Left ventricle myocardium inferior (tissue), 1 donor: ENCODE data around the gene CHID1. TPM values are rescaled to one million over a fixed set of nuclear protein-coding genes. Genes with fewer than 3 reads are reported as not detected.

ENCODE experiments used
- DNase-seq: peaks from one replicate; pipeline ENCODE4 v3.0.0-alpha.2; 2020
- H3K27ac ChIP-seq: fragments of 200-600 bp; replicated peaks from 2 replicates; pipeline ENCODE4 v1.8.0; 2021
- H3K27me3 ChIP-seq: fragments of 200-600 bp; 2 replicates; pipeline ENCODE4 v1.8.0; 2021; ENCODE audit warnings: low read depth
- H3K36me3 ChIP-seq: fragments of 200-600 bp; 2 replicates; pipeline ENCODE4 v1.8.0; 2021
- H3K4me1 ChIP-seq: fragments of 200-600 bp; 2 replicates; pipeline ENCODE4 v1.8.0; 2021
- H3K4me3 ChIP-seq: fragments of 200-600 bp; 2 replicates; pipeline ENCODE4 v1.8.0; 2021; ENCODE audit warnings: mild to moderate bottlenecking, moderate library complexity
- H3K9me3 ChIP-seq: fragments of 200-600 bp; replicated peaks from 2 replicates; pipeline ENCODE4 v1.8.0; 2021
- CTCF ChIP-seq: fragments of 200-600 bp; IDR thresholded peaks from 2 replicates; pipeline ENCODE4 v1.8.0; 2021; ENCODE audit warnings: antibody characterized with exemption, mild to moderate bottlenecking, borderline replicate concordance
- intact Hi-C: fragments of 100-400 bp; cut with micrococcal nuclease; formaldehyde crosslinking; loops from one replicate; pipeline ENCODE4 v1.11.0; 2022
- total RNA-seq: library from RNA; stranded (reverse); fragmentation: NEBNext Ultra II Directional; extraction: Animal tissue kit (Norgen Biotek cat#: 25700); gene quantifications from one replicate; pipeline ENCODE4 v1.2.1, GENCODE V29; 2021
- donor health status: DM: no; HTN: yes; CAD: no; lungs with severe emphysema.

The CHID1 gene
- total RNA-seq, 1 donor from 2014 or later = 54.2 TPM

- Histone ChIP-seq H3K27ac (no peak overlapping the region), H3K9me3 (no peaks in the 10 kb centered on the region), H3K4me3 (no peak overlapping the region), H3K27me3 (no peaks in the 10 kb centered on the region), H3K4me1 (peaks cover 11% of the 10 kb centered on the region), H3K36me3 (peaks cover 4% of the 10 kb centered on the region)
- no peak for TF ChIP-seq CTCF
- intact Hi-C loops = no loop called here
- DNase-seq = no peak
Measured at GRCh38 chr11:875203-875602, 35.4 kb downstream of the CHID1 start.

GRCh38 chr11:873706-874105 is 36.9 kb downstream of the CHID1 start:
- no peaks in the 10 kb centered on the region for H3K9me3 ChIP-seq
- no peaks in the 10 kb centered on the region for H3K27me3 ChIP-seq
- H3K4me3 ChIP-seq = no peak overlapping the region
- H3K4me1 ChIP-seq = peaks cover 11% of the 10 kb centered on the region
- no peak overlapping the region for H3K27ac ChIP-seq
- no peak for TF ChIP-seq CTCF
- intact Hi-C loops = no loop called here
- DNase-seq = no peak
- H3K36me3 ChIP-seq = no peaks in the 10 kb centered on the region

GRCh38 chr11:872799-873198 is 37.8 kb downstream of the CHID1 start:
- H3K4me3 ChIP-seq = no peak overlapping the region
- H3K4me1 ChIP-seq = peaks cover 11% of the 10 kb centered on the region
- intact Hi-C loops = no loop called here
- H3K36me3 ChIP-seq = no peaks in the 10 kb centered on the region
- no peak for TF ChIP-seq CTCF
- H3K27me3 ChIP-seq = no peaks in the 10 kb centered on the region
- no peaks in the 10 kb centered on the region for H3K9me3 ChIP-seq
- H3K27ac ChIP-seq = no peak overlapping the region
- DNase-seq = no peak

GRCh38 chr11:871472-871871 is 39.1 kb downstream of the CHID1 start:
- intact Hi-C loops = no loop called here
- no peak for TF ChIP-seq CTCF

GRCh38 chr11:870418-870817 is 40.2 kb downstream of the CHID1 start:
- Histone ChIP-seq H3K27ac (no peak overlapping the region), H3K27me3 (no peaks in the 10 kb centered on the region), H3K9me3 (no peaks in the 10 kb centered on the region), H3K4me1 (no peaks in the 10 kb centered on the region), H3K36me3 (peaks cover 18% of the 10 kb centered on the region), H3K4me3 (no peak overlapping the region)
- intact Hi-C loops = no loop called here
- no peak for TF ChIP-seq CTCF
- no peak for DNase-seq

More at GRCh38 chr11:871472-871871, 39.1 kb downstream of the CHID1 start:
- H3K4me3 ChIP-seq = no peak overlapping the region
- H3K4me1 ChIP-seq = peaks cover 5% of the 10 kb centered on the region
- no peak for DNase-seq
- no peaks in the 10 kb centered on the region for H3K27me3 ChIP-seq
- no peaks in the 10 kb centered on the region for H3K9me3 ChIP-seq
- peaks cover 8% of the 10 kb centered on the region for H3K36me3 ChIP-seq
- no peak overlapping the region for H3K27ac ChIP-seq

GRCh38 chr11:870127-870413 is 40.5 kb downstream of the CHID1 start:
- no peak overlapping the region for H3K4me3 ChIP-seq
- peaks cover 21% of the 10 kb centered on the region for H3K36me3 ChIP-seq
- no peak for DNase-seq
- H3K27me3 ChIP-seq = no peaks in the 10 kb centered on the region
- intact Hi-C loops = no loop called here
- peak; percentile 11 for TF ChIP-seq CTCF
- H3K9me3 ChIP-seq = no peaks in the 10 kb centered on the region
- no peaks in the 10 kb centered on the region for H3K4me1 ChIP-seq
- no peak overlapping the region for H3K27ac ChIP-seq
